Stimulated activated CD4-positive, alpha-beta T cell treated with anti-CD3 and anti-CD28 coated beads, TNF-alpha, amount 100 ng/mL, for 48 hours (primary cell): ENCODE data around the gene ZNF511.

Experiments
- DNase-seq, 3 donors: peaks; one replicate each; pipeline ENCODE4 v3.0.0-alpha.2; 2020; ENCODE audit warnings: low read depth in 3 of 3

The ZNF511 gene

GRCh38 chr10:133292919-133293809 lies 15.6 kb upstream of the ZNF511 start:
- DNase-seq = no peak

GRCh38 chr10:133293810-133294119 lies 14.9 kb upstream of the ZNF511 start:
- DNase-seq = no peak

- DNase-seq = no peak
Observed at GRCh38 chr10:133294189-133294588, 14.5 kb upstream of the ZNF511 start.

- no peak for DNase-seq
Observed at GRCh38 chr10:133295426-133296320, 13.0 kb upstream of the ZNF511 start.

GRCh38 chr10:133297504-133297903 lies 11.2 kb upstream of the ZNF511 start:
- DNase-seq = no peak

GRCh38 chr10:133298466-133298865 lies 10.2 kb upstream of the ZNF511 start:
- DNase-seq = no peak

- no peak for DNase-seq
Observed at GRCh38 chr10:133299224-133299623, 9.5 kb upstream of the ZNF511 start.

GRCh38 chr10:133299738-133300137 lies 9.0 kb upstream of the ZNF511 start:
- no peak for DNase-seq

GRCh38 chr10:133302230-133302629 lies 6.5 kb upstream of the ZNF511 start:
- DNase-seq = no peak

- DNase-seq = no peak
Observed at GRCh38 chr10:133303206-133303605, 5.5 kb upstream of the ZNF511 start.

GRCh38 chr10:133306097-133306476 lies 2.6 kb upstream of the ZNF511 start:
- no peak for DNase-seq

- DNase-seq = no peak
Observed at GRCh38 chr10:133306941-133307379, 1.8 kb upstream of the ZNF511 start.

- DNase-seq = peak; percentile 70 to 82 (median 78)
Observed at GRCh38 chr10:133307776-133308420, 816 bp upstream of the ZNF511 start.

- peak; percentile 87 to 98 (median 95) for DNase-seq
Observed at GRCh38 chr10:133309100-133309719, 496 bp downstream of the ZNF511 start.

- DNase-seq = no peak
Observed at GRCh38 chr10:133309720-133310398, 1.1 kb downstream of the ZNF511 start.

- no peak for DNase-seq
Observed at GRCh38 chr10:133310399-133310755, 1.7 kb downstream of the ZNF511 start.

GRCh38 chr10:133310789-133311188 lies 2.1 kb downstream of the ZNF511 start:
- DNase-seq = no peak

GRCh38 chr10:133311570-133311969 lies 2.9 kb downstream of the ZNF511 start:
- no peak for DNase-seq

GRCh38 chr10:133312016-133312768 lies 3.5 kb downstream of the ZNF511 start:
- no peak for DNase-seq

- no peak for DNase-seq
Observed at GRCh38 chr10:133312769-133313145, 4.0 kb downstream of the ZNF511 start.

- DNase-seq = no peak
Observed at GRCh38 chr10:133313192-133313591, 4.5 kb downstream of the ZNF511 start.
